Measurements from ENCODE around the gene POLR2E. TPM values are rescaled to one million over a fixed set of nuclear protein-coding genes. Genes with fewer than 3 reads are reported as not detected.

Gene POLR2E
- total RNA-seq, 1 donor from 2014 or later: 267 TPM

Other genes with a start within 250 kb of the POLR2E start
- gene ELANE, start 243.1 kb downstream of the POLR2E start, total RNA-seq: 0.67 TPM in 1 of 2 replicates, not detected in the other
- 1.3 TPM in 2 replicates for gene CFD, start 235.7 kb downstream of the POLR2E start, total RNA-seq
- gene MED16, start 202.2 kb downstream of the POLR2E start, total RNA-seq: 40.1 and 41.4 TPM in 2 replicates
- gene RNU6-9, start 201.9 kb downstream of the POLR2E start, total RNA-seq: not detected in 2 replicates
- gene R3HDM4, start 182.2 kb downstream of the POLR2E start, total RNA-seq: 61.5 and 75.0 TPM in 2 replicates
- 0.75 TPM in 1 of 2 replicates, not detected in the other for gene KISS1R, start 178.0 kb downstream of the POLR2E start, total RNA-seq
- gene ARID3A, start 169.3 kb downstream of the POLR2E start, total RNA-seq: 24.8 and 27.4 TPM in 2 replicates
- 54.6 and 65.0 TPM in 2 replicates for gene WDR18, start 111.0 kb downstream of the POLR2E start, total RNA-seq
- gene GRIN3B, start 95.0 kb downstream of the POLR2E start, total RNA-seq: 0.08 and 1.6 TPM in 2 replicates
- gene TMEM259, start 74.3 kb downstream of the POLR2E start, total RNA-seq: 204 and 221 TPM in 2 replicates
- gene RNU6-2, start 73.9 kb downstream of the POLR2E start, total RNA-seq: not detected in 2 replicates
- 285 and 314 TPM in 2 replicates for gene CNN2, start 68.8 kb downstream of the POLR2E start, total RNA-seq
- gene ABCA7, start 55.3 kb downstream of the POLR2E start, total RNA-seq: 16.4 and 17.0 TPM in 2 replicates
- 1.4 and 4.2 TPM in 2 replicates for gene ARHGAP45, start 28.2 kb downstream of the POLR2E start, total RNA-seq
- gene GPX4, start 8.6 kb upstream of the POLR2E start, total RNA-seq: 538 and 611 TPM in 2 replicates
- 48.8 and 56.7 TPM in 2 replicates for gene SBNO2, start 78.9 kb upstream of the POLR2E start, total RNA-seq
- gene STK11, start 110.4 kb upstream of the POLR2E start, total RNA-seq: 78.3 and 86.5 TPM in 2 replicates
- gene CBARP, start 142.6 kb upstream of the POLR2E start, total RNA-seq: 5.1 and 10.5 TPM in 2 replicates
- 55.3 and 69.8 TPM in 2 replicates for gene ATP5F1D, start 146.4 kb upstream of the POLR2E start, total RNA-seq
- gene MIDN, start 153.2 kb upstream of the POLR2E start, total RNA-seq: 66.8 and 69.4 TPM in 2 replicates
- gene CIRBP, start 174.0 kb upstream of the POLR2E start, total RNA-seq: 298 and 403 TPM in 2 replicates
- 58.5 and 75.0 TPM in 2 replicates for gene FAM174C, start 180.2 kb upstream of the POLR2E start, total RNA-seq
- 3.1 and 5.3 TPM in 2 replicates for gene EFNA2, start 190.5 kb upstream of the POLR2E start, total RNA-seq